ENCODE data around the gene CIDEC. TPM values are rescaled to one million over a fixed set of nuclear protein-coding genes. Genes with fewer than 3 reads are reported as not detected.

The CIDEC gene
- 10 to 100 TPM in 1 of 4 donors, 1 to 10 TPM in 1, under 1 TPM in 1, not detected in 1; 0.35 to 12.4 (median 1.6) TPM for total RNA-seq

- TF ChIP-seq CTCF (IDR thresholded peaks at IDR 0.05): no peak
- no peak within 1 kb of the TSS for H3K4me3 ChIP-seq
- no peaks in the 10 kb centered on the region for H3K36me3 ChIP-seq
- no peak for ATAC-seq
- no peaks in the 10 kb centered on the region for H3K9me3 ChIP-seq
- H3K4me1 ChIP-seq: no peaks in the 10 kb centered on the region
- H3K27ac ChIP-seq: no peak within 1 kb of the TSS
- 68 to 96% methylated on average over 3 to 5 of the region's 7 CpGs for WGBS, 2 donors (ENCODE audit: low coverage in 1 of 2)
- no peaks in the 10 kb centered on the region for H3K27me3 ChIP-seq
Observed at GRCh38 chr3:9879830-9880549, at the start of gene CIDEC. TSS of gene CIDEC (minus strand) at chr3:9880253. CDS start at chr3:9878486, 1,767 bp downstream.

- ATAC-seq: no peak
- no peaks in the 10 kb centered on the region for H3K27me3 ChIP-seq
- H3K4me1 ChIP-seq: peaks cover 0 to 14% (median 6%) of the 10 kb centered on the region in 3 donors
- peaks cover 0 to 78% of the 10 kb centered on the region in 2 donors for H3K36me3 ChIP-seq
- TF ChIP-seq POLR2AphosphoS5 (IDR thresholded peaks at IDR 0.05) (no peak), CTCF (IDR thresholded peaks at IDR 0.05) (no peak), POLR2A (IDR thresholded peaks at IDR 0.05) (no peak), EP300 (IDR thresholded peaks at IDR 0.05) (no peak)
- H3K27ac ChIP-seq: no peak overlapping the region
- H3K4me3 ChIP-seq: no peak overlapping the region
- no CpG with 5 or more reads among the region's 23 CpGs for WGBS, 2 donors (ENCODE audit: low coverage in 1 of 2)
- H3K9me3 ChIP-seq: no peaks in the 10 kb centered on the region
Observed at GRCh38 chr3:9928158-9928557, 48.1 kb upstream of the CIDEC start.

GRCh38 chr3:9918261-9919038, 38.4 kb upstream of the CIDEC start:
- Histone ChIP-seq H3K9me3 (no peaks in the 10 kb centered on the region), H3K27ac (peak overlapping the region in 3 of 4 donors; percentile 89 to 96 (median 94)), H3K4me1 (peaks cover 0 to 55% (median 20%) of the 10 kb centered on the region in 3 donors), H3K4me3 (no peak overlapping the region), H3K36me3 (peaks cover 0 to 31% of the 10 kb centered on the region in 2 donors), H3K27me3 (no peaks in the 10 kb centered on the region)
- 90 to 92% methylated on average over 3 to 7 of the region's 8 CpGs for WGBS, 2 donors (ENCODE audit: low coverage in 1 of 2)
- ATAC-seq: no peak
- TF ChIP-seq EP300 (IDR thresholded peaks at IDR 0.05) (no peak), CTCF (IDR thresholded peaks at IDR 0.05) (no peak), POLR2AphosphoS5 (IDR thresholded peaks at IDR 0.05) (no peak), POLR2A (IDR thresholded peaks at IDR 0.05) (no peak)

- peak overlapping the region in 3 of 4 donors; percentile 89 to 96 (median 94) for H3K27ac ChIP-seq
- TF ChIP-seq EP300 (IDR thresholded peaks at IDR 0.05) (no peak), POLR2A (IDR thresholded peaks at IDR 0.05) (no peak), CTCF (IDR thresholded peaks at IDR 0.05) (no peak)
- no peak for ATAC-seq
Observed at GRCh38 chr3:9917820-9918219, 37.8 kb upstream of the CIDEC start.

More at GRCh38 chr3:9917820-9918219, 37.8 kb upstream of the CIDEC start:
- Histone ChIP-seq H3K36me3 (peaks cover 0 to 27% of the 10 kb centered on the region in 2 donors), H3K4me3 (peak overlapping the region in 1 of 2 donors; percentile 65), H3K27me3 (no peaks in the 10 kb centered on the region), H3K4me1 (peaks cover 0 to 57% (median 20%) of the 10 kb centered on the region in 3 donors), H3K9me3 (no peaks in the 10 kb centered on the region)
- 80% methylated on average over 2 of the region's 10 CpGs; no CpG with 5 or more reads in 1 of the 2 donors for WGBS, 2 donors (ENCODE audit: low coverage in 1 of 2)
